Renal cortex interstitium (tissue), 11 donors: Measurements from ENCODE around the gene VPS39. TPM values are rescaled to one million over a fixed set of nuclear protein-coding genes. Genes with fewer than 3 reads are reported as not detected.

Experiments
- DNase-seq, 11 donors: peaks; one replicate each; pipeline ENCODE4 v3.0.0-alpha.2; 2013; ENCODE audit warnings: low read depth in 9 of 11, low spot score in 4 of 11; ENCODE audit errors: extremely low read depth in 1 of 11
- polyA plus RNA-seq, 3 donors: library from polyadenylated mRNA; unstranded; fragments of 120-200 nt; gene quantifications; one replicate each; pipeline ENCODE4 v1.2.1, GENCODE V29; 2013; ENCODE audit not compliant: insufficient read length in 3 of 3

VPS39 gene
- polyA plus RNA-seq, 3 donors = 57.5 to 77.4 (median 65.3) TPM

DNA sequence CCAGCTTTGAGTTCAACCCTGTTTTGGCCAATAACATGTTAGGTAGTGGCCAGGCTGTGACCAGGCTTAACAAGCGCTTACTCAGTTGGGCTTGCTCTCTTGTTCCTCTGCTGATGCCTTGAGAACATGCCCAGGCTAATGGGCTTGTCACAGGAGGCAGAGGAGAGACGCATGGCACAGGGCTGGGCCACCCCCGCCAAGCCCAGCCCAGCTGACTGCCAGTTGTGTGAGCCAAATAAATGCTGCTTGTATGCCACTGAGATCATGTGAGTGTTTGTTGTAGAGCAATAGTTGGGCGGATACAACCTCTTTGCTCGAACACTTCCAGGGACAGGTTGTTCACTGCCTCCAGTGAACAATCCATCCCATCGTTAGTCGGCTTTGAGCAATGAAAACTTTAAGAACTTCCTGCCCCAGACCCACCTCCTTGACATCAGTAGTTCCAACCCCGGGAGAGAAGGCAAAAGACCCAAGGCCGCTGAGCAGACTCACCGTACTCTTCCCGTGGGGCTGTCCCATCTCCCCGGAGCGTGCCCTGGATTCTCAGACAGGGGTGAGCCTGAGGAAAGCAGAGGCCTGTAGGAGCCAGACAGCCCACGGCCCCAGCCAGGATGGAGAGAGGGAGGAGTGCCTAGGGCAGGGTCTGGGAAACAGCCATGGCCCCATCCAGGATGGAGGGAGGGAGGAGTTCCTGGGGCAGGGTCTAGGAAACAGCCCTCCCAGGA lies 55.7 kb downstream of the VPS39 start:
- DNase-seq = no peak

DNA sequence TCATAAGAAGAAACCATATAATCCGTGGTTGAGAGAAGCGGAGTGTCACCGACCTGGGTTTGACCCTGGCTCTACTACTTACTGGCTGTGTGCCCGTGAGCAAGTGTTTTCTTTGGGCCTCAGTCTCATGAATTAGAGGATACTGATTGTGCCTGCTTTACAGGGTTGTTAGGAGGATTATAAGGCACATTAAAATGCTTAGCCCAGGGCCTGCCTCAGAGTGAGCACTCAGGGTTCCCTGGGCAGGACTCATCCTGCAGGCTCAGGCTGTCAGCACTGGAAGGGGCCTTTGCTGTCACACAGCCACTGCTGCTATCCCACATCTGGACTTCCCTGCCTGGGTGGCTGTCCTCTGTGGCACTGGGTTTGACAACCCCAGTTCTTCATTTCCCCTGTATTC lies 56.4 kb downstream of the VPS39 start:
- DNase-seq = no peak

DNA sequence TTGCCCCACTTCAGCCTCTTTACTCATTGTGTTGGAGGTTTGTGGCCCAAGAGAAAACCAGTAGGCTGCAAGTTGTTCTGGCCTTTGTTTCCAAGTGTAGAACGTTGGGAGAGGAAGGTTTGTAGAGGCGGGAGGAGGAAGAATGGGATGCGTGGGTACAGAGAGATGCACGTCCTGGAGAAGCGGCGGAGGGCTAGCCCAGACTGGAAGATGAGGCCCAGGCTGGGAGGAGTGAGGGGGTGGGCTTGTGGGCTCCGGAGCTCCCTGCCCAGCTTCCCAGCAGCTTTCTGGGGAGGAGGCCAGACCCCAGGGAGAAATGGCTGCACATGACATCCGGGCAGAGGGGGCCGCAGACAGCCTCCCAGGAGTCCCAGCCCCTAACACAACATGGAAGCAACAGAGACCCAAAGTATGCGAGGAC lies 57.0 kb downstream of the VPS39 start:
- DNase-seq = no peak

DNA sequence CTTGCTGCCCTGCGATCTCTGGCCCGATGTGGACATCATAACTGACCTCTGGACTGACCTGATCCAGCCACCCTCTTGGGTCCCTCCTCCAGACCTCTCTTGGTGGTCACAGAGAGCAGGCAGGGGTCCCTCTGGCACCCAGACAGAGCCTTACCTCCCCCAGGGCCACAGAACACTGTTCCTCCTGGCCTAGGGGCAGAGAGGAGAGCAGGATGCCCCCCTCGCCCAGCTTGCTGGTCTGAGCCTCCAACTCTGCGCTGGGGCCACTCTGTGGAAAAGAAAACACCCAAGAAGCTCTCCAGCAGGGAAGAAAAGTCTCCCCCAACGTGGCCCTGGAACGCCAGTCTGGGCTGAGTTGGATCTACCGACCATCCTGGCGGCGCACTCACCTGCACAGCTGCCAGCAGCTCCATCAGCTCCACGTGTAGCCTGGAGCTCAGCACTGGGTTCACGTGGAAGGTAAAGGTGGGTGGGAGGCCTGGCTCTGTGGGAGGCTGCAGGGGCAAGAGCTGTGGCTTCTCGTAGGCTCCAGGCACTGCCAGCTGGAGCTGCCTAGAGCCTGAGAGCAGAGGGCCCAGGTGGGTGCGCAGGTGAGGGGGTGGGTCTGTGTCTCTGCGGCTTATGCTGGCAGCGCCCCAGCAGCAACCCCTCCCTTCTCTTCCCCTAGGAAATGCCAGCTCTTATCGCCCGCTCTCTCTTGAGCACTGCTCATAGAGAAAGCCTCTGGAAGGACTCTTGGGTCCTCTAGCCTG lies 57.7 kb downstream of the VPS39 start:
- no peak for DNase-seq

DNA sequence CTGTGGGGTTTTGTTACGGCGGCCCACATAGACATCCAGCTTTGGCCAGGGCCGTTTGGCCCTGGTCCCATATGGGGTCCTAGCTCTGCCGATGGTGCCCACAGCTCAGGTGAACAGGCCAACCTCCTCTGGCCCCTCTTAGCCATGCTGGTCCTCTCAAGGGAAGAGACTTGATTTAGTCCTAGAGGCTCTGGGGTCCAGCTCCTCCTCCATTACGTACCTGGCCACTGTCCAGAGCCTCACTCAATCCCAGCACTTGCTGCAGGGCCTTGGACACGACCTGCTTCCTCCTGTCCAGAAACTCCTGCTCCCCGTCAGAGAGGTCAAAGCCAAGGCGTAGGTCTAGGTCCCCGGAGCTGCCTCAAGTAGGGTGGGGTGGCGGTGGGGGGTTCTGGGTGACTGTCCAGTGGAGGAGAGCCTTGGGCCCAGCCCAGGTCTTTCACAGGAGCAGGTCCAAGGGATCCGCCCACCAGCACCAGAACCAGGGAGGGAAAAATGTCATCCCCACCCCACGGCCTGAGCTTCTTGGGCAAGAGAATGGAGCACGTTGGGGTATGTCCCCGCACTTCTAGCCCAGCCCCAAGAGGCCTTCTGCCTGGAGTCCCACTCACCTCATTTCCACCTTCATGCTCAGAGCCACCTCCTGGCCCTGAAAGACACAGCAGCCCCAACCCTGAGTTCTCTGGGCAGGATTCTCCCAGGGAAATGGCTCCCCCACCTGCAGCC lies 58.4 kb downstream of the VPS39 start:
- no peak for DNase-seq

DNA sequence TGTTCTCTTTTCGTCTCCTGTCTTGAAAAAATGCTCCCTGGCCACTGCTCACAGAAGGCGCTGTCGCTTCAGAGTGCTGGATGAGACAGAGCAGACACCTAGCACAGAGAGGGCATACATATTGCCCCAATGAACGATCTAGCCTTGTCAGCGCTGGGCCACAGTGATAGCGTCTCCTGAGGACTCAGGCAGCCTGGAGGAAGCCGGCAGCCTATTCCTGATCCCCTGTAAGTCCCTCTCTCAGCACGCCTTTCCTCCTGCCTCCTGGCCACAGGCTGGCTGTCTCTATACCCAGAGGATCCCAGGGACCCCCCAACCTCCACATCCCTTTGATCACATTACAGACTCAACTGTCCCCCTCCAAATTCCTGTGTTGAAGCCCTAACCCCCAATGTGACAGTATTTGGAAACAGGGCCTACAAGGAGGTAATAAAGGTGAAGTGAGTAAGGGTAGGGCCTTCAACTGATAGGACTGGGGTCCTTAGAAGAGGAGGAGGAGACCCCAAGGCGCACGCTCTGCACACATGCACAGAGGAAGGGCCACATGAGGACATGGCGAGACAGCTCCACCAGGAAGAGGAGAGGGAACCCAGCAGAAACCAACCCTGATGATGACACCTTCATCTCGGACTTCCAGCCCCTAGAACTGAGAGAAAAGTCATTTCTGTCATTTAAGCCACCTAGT lies 59.2 kb downstream of the VPS39 start:
- DNase-seq = no peak

DNA sequence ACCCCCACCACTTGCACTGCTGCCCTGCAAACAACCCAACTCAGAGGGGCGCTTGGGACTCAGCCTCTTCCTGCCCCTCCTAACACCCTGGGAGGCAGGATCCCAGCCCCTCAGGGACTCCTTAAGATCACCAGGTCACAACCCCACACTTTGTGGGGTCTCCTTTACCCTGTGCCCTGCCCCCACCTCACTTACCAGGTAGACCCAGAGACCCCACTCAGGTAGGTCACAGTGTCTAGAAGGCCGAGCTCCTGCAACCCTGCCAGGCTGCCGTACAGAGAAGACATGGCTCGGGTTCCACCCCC lies 60.7 kb downstream of the VPS39 start:
- no peak for DNase-seq

DNA sequence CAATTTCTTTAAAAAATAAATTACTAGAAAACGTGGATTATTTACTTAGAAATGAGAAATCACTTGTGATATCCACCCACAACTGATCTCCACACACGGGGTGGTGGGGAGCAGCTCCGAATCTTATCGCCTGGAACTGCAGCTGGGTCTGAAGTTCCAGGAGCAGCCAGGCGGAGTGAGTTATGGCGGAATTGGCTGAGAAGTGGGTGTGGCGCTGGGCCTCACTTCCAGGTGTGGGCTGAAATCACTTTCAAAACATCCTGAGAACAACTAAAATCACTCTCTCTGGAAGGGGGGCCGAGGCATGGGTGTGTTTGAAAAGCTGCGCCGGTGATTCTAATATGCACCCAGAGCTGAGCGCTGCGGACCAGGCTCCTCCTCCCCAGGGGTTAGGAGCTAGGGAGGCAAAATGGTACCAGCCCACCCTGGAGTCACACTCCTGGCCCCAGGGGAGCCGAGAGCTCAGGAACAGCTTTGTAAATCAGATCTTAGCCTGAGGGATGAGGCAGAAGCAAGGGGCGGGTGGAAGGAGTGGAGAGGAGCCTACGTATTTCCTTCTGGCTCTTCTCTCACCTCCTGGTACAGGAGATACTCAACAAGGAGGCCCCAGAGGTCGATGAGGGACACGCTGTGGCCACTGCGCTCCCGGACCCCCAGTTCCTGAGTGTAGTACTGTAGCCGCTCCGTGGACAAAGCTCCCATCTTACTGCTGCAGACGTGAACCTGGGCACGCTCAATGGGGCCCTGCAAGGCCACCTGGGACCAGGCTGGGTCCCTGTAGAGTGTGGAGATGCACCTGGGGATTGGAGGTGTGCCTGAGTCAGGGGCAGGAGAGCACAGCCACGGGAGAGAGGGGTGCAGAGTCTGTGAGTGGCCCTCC lies 61.3 kb downstream of the VPS39 start:
- no peak for DNase-seq

DNA sequence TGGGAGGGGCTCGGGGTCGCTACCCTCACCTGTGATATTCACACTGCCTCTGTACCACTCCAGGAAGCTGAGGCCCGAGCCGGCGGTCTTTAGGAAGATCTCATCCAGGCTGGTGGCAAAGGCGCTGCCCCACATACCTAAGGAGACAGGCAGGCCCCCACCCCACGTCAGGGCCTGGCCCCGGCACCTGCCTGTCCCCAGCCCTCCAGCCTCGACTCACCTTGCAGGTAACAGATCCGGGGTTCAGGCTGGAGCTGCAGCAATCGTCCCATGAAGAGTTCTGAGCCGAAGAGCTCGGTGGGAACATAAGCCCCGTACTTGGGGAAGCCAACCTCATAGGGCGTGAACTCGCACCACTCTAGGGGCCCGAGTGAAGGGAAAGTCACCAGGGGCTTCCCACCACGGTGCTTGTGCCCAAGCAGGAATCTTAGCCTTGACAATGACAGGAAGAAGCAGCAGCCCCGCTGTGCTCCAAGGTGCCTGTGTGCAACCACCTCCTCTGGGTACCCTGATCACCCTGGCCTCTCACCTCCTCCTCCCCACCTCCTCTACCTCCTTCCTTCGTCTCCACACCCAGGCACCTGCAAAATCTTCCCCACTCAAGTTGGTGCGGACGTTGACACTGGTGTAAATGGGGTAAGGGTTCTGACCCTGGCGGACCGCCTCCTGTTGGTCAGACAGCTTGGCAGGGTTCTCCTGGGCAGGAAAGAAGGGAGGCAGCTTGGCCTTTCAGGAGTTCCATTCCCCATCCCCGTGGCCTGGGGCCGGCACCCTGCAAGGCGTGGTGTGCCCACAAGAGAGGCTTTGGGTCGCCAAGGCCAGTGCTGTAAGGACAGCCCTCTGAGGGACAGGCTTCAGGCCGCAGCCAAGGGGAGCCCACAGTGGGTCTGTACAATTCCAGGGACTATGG lies 62.3 kb downstream of the VPS39 start:
- DNase-seq = no peak

DNA sequence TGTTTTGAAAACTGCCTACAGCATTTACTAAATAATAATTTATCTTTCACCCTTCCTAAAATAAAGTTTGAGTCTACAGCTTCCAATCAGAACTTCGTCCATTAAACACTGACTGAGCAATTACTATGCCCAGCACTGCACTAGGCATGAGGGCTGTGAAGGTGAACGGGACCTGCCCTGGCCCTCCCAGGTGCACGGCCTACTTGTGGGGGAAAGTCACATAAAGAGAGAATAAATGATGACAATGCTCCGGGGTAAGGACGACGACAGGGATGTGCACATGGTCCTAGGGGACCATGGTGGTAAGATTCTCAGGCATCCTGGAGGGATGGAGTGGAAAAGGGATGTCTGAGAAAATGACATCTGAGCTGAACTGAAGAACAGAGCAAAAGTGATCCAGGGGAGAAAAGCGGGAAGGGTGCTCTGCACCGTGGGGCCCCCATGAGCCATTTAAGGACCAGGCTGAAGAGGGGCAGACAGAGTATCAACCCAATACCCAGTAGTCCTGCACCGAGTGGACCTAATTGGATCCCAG lies 63.2 kb downstream of the VPS39 start:
- DNase-seq = no peak

DNA sequence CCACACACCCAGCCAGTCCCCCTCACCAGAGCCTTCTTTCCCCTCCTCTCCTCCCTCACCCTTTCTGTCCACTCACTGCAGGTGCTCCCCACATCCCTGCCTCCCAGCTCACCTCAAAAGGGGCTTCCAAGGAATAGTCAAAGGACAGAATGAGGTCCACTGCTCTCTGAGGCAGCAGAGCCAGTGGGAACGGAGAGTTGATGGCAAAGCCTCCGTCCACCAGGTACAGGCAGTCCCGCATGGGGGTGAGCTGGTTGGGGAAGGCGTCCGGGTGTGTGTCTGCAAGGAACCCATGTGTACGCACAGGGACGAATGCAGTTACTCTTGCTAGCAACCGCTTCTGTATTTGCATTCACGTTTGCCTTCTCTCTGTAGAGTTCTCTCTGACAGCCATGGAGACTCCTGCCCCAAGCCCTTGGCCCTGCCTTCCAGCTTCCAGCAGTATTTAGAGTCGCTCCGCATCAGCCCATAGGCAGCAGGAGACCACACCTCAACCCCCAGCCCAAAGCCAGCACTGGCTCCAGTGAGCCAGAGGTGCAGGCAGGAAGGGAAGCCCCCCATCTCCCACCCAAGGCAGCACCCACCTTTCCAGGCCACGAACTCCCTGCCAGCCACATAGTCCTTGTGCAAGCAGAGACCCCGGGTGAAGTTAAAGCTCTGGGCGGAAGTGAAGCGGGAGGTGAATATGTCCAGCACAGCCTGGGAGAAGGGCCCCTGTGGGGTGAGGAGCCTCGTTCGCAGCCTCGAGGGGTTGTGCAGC lies 64.1 kb downstream of the VPS39 start:
- DNase-seq = no peak

DNA sequence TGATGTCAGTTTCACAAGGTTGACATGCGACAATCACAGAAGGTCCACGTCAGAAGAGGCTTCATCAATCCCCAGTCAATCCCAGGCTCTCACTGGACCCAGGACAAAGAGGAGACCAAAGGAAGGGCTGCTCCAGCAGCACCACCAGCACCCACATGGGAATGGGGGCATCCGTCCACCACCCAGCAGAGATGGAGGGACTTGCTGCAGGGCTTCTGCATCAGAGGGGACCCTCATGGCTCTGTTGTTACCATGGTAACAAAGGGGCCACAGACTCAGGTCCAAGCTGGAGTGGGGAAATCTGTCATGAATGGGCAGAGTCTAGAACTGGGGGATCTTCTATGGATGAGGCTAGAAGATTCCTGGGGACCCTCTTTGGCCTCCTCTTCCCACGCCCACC lies 64.7 kb downstream of the VPS39 start:
- no peak for DNase-seq

DNA sequence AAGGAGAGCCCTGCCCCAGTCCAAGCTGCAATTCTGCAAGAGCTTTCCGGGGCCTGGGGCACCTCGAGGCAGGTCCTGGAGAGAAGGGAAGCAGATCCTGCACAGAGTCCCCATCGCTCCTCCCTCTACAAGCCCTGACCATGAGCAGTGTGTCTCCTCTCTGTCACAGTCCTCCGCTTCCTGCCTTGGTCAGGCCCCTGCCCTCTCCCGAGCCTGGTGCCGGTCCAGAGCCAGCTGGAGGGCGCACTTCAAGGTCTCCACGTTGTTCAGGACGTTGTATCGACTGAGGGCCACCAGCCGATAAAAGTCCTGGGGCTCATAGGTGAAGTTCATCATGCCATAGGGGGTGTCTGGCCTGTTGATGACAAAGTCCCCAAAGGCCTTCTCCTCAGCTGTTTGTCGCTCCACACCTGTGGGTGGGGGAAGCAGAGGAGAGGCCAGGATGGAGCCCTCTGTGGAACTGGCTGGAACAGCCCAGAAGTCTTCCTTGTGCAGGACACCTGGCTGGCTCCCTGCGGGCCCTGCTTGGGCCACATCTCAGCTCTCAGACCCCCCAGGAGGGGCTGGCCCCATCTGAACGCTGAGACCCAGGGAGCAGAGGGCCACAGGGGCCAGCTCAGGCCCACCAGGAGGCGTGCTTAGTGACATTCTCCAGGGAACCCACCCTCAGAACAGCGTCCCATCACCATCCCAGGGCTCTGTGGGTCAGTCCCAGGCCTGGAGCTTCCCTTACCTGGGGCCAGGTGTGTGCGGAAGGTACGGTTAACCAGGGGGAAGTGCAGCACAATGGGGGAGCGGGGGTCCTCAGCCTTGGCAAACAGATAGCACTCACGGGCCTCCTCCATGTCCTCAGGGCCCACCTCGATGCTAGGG lies 66.1 kb downstream of the VPS39 start:
- DNase-seq = no peak

DNA sequence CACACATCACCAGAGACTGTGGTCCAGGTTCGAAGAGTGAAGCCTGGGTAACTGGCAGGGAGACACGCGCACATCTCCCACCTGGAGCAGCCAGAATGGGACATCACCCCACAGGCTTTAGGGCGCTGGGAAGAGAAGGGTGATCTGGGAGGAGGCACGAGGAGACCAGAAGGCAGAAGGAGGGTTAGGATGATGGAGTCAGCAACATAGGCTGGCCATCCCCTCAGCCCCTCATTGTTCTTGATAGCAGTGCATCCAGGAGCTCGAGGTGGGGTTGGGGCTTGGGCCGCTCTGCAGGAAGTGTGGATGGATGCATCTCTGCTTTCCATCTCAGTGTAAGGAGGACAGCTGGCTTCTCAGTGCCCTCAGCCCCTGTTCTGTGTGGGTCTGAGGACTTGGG lies 66.9 kb downstream of the VPS39 start:
- DNase-seq = no peak

DNA sequence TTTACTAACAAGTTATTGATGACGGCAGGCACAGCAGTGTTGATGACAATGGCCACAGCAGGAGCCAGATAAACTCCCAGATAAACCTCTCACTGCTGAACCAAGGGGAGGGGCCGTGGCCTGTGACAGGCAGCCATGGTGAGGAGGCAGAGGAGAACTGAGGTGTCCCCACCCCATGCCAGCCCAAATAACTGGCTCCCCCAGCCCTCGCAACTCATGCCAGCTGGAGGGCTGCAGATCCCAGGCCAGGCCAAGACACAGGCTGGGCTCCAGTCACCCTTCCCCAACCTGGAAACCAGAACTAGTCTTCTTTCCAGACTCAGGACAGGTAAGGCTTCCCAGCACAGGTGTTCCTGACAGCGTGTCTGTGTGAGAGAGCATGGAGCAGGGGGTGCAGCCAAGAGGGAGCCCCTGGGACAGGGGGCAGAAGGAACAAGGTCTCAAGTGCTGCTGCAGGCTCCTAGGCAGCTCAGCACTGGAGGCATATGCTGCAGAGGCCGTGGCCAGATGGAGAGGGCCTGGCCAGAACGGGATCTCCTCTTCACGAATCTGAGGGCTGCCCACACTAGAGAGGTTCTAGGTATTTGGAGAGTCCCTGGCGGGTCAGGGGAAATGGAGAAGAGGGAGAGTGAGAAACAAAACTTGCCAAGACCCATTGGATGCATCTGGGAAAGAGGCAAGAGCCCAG lies 67.6 kb downstream of the VPS39 start:
- no peak for DNase-seq
